Stimulated activated CD4-positive, alpha-beta T cell treated with anti-CD3 and anti-CD28 coated beads, Interleukin-2, amount 100 ng/mL, for 48 hours (primary cell): Measurements from ENCODE around the gene TRIM43.
"Not testable (repeated sequence)": the region's sequence is repeated elsewhere in the genome, so short reads cannot be mapped to it uniquely, and the experiment has no call there.

Source experiments
- DNase-seq, 2 donors: peaks; one replicate each; pipeline ENCODE4 v3.0.0-alpha.2; 2020

TRIM43 gene

DNA sequence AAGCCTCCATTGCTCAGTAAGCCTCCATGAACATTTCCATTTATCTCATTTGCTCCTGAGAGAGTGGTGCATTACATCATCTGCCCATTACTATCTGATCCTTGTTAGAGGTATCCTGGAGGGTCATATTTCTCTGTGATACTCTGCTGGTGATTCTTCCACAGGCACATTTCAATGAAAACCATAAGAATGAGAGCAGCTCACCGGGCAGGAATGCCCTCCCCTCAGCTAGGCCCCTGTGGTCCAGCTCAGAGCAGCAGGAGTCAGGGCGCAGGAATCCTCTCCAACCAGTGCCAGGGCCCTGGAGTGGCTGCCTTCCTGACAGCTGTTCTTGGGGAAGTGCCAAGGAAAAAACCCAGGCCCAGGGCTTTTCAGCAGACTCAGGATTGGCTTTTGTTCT, 50.0 kb downstream of the TRIM43 start:
- not testable (repeated sequence) for DNase-seq

DNA sequence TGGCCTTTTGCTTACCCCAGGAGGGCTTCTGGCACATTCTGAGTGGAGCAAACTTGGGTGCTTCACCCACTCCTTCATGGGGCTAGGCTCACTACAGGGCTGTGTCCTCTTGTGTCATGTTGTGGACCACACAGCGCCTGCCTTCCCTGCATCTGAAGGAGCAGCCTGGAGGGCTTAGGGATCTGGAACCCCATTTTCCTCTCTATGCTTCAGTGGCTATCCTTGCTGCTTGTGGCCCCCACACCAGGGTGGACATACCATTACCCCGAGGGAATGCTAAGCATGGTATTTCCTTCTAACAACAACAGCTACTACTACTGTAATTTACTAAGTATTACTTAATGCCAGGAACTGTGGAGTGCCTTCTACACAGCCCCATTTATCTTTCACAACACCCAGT, 50.6 kb downstream of the TRIM43 start:
- DNase-seq, result not testable (repeated sequence)

DNA sequence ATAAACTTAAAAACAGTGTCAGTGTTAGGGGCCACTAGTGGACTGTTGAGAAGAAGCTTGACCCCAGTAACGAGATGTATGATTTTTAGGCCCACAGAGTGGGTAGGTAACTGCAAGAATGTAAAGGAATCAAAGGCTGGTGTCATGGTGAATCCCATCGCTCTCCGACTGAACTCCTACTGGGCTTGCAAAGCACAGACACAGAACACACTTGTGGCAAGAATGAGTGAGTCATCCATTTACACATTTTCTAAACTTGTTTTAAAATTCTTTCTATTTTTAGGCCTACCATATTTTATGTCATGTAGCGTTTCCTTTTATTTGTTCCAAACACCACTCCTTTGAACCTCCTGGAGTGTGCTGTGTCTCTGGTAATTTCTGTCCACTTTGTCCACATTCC, 51.1 kb downstream of the TRIM43 start:
- not testable (repeated sequence) for DNase-seq

DNA sequence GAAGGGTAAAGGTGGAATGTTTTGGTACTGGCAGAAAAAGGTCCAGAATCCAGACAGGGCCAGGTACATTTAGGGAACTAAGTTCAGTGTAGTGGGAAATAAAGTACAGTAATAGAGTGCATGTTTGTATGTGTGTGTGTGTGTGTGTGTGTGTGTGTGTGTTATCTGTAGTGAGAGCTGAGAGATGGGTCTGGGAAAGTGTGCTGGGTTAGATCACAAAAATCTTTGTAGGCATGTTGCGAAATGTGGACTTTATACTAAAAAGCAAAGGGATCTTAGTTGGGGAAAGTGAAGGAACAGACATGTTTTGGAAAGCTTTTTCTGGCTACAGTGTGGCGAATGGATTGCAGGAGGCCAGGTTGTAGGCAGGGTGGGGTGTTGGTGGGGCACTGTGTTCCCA, 53.5 kb downstream of the TRIM43 start:
- DNase-seq, result not testable (repeated sequence)

DNA sequence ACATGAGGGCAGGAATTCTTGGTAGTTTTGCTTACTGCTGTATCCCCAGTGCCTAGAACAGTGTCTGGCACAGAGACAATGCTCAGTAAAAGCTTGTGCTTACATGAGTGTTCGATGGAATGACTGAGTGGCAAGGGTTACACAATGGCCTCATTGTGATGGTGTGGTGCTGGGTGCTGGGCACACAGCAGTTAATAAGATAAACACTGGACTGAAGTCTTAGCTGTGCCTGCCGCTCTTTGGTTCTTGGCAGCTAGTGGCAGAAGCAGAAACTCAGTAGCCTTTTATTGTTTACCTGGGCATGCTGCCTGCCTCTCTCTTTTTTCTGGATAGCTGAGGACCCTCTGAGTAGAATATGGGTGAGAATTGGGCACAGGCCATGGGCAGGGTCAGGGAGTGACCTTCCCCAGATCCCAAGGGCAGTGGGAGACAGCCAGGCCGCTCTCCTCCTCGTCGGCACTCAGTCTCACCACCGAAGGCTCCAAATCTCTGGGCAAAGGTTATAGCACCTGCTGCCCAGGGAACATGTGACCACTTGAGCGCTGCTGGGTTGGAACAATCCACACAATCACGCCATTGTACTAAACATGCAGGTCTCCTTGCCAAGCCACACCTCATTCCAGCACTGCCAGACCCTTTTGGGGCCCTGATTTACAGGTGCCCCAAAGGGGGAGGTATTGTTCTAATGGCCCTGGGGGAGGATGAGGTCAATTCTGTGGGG, 54.6 kb downstream of the TRIM43 start:
- not testable (repeated sequence) for DNase-seq

DNA sequence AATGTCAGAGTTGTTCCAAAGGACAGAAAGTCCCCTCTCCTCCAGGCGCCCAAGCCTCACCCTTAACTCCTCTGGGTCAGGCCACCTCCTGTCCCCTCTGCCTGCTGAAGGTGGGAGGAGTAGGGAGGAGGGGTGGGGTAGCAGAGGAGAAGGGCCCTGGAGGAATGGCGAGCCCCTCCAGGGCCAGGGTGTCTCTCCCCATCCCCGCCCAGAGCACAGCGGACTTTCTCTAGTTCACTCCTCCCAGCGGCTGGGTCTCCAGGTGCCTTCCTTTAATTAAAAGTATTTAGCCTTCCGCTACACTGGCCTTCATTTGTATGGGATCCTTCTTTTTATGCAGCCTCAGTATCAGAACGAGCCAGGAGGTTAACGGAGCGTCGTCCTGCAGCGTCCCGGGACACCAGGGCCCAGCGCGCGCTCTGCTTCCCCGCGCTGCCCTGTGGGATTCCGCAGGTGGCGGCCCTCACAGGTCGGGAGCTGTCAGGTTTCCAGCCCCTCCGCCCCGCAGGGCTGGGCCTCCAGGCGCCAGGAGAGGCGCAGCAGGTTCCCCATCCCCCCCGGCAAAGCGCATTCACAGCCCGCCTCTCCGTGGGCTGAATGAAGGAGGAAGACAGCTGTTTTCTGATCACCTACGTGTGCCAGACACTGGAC, 57.2 kb downstream of the TRIM43 start:
- not testable (repeated sequence) for DNase-seq
